ENCODE data around the gene EPS8L1.

Gene EPS8L1

DNA sequence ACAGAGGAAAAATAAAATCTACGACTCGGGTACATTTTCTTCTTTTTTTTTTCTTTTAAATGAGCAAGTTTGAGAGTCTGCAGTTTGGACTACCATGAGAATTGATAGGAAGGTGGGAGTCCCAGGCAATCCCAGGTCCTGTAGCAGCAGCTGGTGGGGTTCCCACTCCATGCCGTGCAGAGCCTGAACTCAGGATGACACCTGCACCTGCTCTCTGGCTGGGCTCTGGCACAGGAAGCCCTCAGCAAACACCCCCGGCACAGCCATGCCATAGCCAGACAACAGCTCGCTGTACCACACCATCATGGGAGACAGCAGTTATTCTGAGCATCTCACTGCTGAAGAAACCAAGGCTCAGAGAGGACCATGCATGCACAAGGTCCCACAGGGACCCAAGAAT, 31.4 kb upstream of the EPS8L1 start:
- in situ Hi-C loops (cut with HindIII; ENCODE audit: low sequenced_read_pairs), result no loop called here
- TF ChIP-seq, protein P1, sequence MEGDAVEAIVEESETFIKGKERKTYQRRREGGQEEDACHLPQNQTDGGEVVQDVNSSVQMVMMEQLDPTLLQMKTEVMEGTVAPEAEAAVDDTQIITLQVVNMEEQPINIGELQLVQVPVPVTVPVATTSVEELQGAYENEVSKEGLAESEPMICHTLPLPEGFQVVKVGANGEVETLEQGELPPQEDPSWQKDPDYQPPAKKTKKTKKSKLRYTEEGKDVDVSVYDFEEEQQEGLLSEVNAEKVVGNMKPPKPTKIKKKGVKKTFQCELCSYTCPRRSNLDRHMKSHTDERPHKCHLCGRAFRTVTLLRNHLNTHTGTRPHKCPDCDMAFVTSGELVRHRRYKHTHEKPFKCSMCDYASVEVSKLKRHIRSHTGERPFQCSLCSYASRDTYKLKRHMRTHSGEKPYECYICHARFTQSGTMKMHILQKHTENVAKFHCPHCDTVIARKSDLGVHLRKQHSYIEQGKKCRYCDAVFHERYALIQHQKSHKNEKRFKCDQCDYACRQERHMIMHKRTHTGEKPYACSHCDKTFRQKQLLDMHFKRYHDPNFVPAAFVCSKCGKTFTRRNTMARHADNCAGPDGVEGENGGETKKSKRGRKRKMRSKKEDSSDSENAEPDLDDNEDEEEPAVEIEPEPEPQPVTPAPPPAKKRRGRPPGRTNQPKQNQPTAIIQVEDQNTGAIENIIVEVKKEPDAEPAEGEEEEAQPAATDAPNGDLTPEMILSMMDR (IDR thresholded peaks at IDR 0.05; ENCODE audit: low read depth, low read length), result no peak
- DNase-seq (ENCODE audit: low read depth, low spot score), result no peak
- no peak overlapping the region for H3K4me3 ChIP-seq (ENCODE audit: low read depth, low read length)

DNA sequence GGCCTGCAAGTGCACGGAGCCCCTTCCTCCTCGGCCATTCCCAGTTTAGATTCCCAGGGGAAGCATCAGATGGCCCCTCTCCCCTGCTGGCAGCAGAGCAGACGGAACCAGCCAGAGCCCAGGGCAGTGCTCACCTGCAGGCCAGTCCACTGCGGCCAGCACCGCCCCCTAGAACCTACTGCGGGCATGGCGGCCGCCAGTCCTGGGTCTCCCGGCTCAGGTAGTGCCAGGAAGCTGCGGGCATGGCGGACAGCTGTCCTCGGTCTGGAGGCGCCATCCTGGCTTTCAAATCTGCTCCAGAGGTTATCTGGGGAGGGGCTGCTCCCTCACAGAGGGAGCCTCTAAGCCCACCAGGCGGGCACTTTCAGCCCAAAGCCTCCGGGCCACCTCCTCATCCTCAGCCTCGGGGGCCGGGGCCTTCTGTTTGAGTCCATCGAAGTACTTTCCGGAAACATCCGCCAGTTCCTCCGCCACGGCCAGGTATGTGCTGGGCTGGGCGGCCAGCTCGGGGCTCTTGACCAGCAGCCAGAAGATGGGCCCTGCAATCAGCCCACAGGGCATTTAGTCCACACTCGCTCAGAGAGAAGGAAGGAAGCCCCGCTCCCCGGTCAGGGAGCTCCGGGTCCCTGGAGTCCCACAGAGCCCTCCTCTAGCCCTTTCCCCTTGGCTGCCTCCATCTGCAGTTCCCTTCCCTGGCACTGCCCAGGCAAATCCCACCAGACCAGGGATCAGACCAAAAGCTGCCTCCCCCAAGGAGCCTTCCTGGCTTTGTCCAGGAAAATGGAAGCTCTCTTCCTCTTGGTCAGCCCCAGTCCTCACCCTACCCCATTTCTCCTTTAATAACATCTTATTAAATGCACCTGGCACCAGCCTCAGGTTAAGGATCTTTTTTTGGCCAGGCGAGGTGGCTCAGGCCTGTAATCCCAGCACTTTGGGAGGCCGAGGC, 30.6 kb upstream of the EPS8L1 start:
- TF ChIP-seq, protein P1 (IDR thresholded peaks at IDR 0.05; ENCODE audit: low read depth, low read length), result no peak
- in situ Hi-C loops (cut with HindIII; ENCODE audit: low sequenced_read_pairs), result no loop called here
- no peak overlapping the region for H3K4me3 ChIP-seq (ENCODE audit: low read depth, low read length)
- no peak for DNase-seq (ENCODE audit: low read depth, low spot score)

DNA sequence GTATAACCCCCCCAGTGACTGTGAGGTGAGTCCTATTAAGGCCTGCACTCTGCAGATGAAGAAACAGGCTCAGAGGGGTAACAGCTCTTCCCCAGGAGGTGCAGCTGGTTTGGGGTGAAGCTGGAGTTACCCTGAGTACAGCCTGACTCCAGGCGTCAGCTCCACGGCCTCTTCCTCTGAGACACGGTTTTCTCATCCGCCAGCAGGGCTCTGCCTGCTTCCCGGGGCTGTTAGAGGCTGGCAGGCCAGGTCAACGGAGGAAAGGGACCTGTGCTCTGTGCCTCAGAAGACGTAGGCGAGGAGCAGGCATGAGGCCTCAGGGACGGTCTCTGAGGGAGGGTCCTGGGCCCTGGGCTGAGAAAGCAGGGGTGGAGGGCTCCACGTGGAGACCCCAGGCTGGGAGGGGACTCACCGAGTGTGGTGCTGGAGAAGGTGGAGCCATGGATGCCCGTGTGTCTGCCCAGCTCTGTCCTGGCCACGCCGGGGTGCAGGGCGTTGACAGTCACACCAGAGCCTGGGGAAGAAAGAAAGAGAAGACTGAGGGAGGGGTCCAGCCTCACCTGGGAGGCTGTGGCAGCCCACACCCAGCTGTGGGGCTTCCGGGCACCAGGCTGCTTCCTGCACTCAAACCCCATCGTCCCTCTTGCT, 28.6 kb upstream of the EPS8L1 start:
- TF ChIP-seq, protein P1 (IDR thresholded peaks at IDR 0.05; ENCODE audit: low read depth, low read length), result no peak
- DNase-seq (ENCODE audit: low read depth, low spot score), result no peak
- H3K4me3 ChIP-seq (ENCODE audit: low read depth, low read length), result no peak overlapping the region
- in situ Hi-C loops (cut with HindIII; ENCODE audit: low sequenced_read_pairs), result no loop called here

DNA sequence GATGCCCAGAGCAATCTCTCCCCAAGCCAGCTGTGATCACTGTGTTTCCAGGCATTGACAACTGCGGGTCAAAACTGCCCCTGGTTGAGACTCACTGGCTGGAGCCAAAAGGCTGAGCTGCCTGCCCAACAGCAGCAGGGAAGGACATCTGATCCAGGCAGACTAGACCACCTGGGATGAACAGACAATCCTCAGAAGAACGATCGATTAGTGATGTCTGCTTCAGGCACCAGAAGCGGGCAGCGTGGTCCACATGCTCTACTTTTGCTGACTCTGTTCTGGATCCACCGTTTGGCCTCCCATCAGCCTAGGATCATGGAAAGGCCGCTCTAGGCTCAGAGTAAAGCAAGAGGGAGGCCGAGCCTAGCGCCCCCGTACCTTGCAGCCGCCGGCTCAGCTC, 27.7 kb upstream of the EPS8L1 start:
- no peak for DNase-seq (ENCODE audit: low read depth, low spot score)
- H3K4me3 ChIP-seq (ENCODE audit: low read depth, low read length), result no peak overlapping the region
- TF ChIP-seq, protein P1 (IDR thresholded peaks at IDR 0.05; ENCODE audit: low read depth, low read length), result no peak
- in situ Hi-C loops (cut with HindIII; ENCODE audit: low sequenced_read_pairs), result no loop called here

DNA sequence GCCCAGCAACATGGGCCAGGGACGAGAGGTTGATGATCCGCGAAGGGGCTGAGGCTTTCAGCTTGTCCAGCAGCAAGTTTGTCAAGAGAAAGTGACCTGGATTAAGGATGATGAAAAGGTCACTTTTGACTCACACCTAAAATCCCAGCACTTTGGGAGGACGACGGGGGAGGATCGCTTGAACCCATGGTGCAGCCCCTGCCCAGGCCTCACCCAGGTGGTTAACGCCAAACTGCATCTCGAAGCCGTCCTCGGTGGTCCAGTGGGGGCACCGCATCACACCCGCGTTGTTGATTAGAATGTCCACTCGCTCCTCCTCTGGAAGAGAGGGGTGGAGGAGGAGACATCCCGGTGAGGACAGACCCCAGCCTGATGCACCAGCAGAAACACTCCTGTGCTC, 27.2 kb upstream of the EPS8L1 start:
- TF ChIP-seq, protein P1 (IDR thresholded peaks at IDR 0.05; ENCODE audit: low read depth, low read length), result no peak
- in situ Hi-C loops (cut with HindIII; ENCODE audit: low sequenced_read_pairs), result no loop called here
- no peak overlapping the region for H3K4me3 ChIP-seq (ENCODE audit: low read depth, low read length)
- DNase-seq (ENCODE audit: low read depth, low spot score), result no peak

DNA sequence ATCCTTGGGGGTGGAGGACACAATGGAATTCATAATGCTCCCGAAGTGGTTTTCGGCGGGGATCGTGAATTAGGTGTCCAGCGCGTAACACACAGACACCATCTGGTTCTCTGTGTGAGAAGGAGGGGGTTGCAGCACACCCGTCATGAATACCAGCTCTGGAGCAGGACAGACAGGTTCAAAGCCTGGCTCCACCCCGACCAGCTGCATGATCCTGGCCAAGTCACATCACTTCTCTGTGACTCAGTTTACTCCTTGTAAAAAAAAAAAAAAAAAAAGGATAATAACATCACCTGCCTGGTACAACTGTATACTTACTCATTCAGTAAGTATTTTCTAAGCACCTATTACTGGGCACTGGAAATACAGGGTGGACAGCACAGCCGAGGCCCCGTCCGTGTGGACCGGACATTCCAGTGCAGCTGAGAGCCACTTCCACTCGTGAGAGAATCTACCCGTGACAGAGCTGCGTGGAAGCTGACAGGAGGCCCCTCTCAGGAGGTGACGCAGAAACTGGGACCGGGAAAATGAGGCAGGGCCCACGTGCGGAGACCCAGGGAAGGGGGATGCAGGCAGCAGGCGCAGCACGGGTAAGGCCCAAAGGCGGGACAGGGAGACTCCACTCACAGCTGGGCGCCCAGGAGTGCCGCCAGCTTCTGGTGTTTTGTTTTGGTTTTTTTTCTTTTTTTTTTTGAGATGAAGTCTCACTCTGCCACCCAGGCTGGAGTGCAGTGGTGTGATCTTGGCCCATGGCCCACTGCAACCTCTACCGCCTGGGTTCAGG, 24.7 kb upstream of the EPS8L1 start:
- no peak for DNase-seq (ENCODE audit: low read depth, low spot score)
- in situ Hi-C loops (cut with HindIII; ENCODE audit: low sequenced_read_pairs), result no loop called here

More for the DNA sequence above, 24.7 kb upstream of the EPS8L1 start:
- H3K4me3 ChIP-seq (ENCODE audit: low read depth, low read length), result no peak overlapping the region
- TF ChIP-seq, protein P1 (IDR thresholded peaks at IDR 0.05; ENCODE audit: low read depth, low read length), result no peak
